ENCODE results near the gene STH. TPM values are rescaled to one million over a fixed set of nuclear protein-coding genes. Genes with fewer than 3 reads are reported as not detected.

Gene STH
- total and polyA plus RNA-seq, 10 of the 15 experiments (the other 5 are each of a cell fraction or from before 2014, with no cell fraction given) = not detected

DNA sequence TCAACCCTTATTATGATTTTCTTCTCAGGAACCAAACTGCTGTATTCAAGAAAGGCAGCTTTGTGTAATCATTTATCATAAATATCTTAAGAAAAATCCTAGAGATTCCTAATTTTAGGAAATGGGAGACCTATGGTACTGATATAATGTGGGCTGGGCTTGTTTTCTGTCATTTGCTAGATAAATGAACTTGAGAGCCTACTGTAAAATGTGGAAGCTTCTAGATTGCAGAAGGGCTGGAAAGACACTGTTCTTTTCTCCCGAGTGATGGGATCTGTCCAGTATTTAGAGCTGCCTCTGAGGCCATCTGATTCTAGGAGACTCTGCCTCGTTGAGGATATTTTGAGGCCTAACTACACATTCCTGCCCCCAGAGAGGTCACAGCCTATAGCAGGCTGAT is 19.9 kb upstream of the STH start:
- no peaks in the 10 kb centered on the region for H3K36me3 ChIP-seq (ENCODE audit: control insufficient read depth in 2 of 2, insufficient read depth in 2 of 2, low read length in 1 of 2)
- ChIA-PET CTCF (no interaction called here), POLR2A (no interaction called here), SMC1A (ENCODE audit: uncharacterized antibody, unreplicated experiment) (no interaction called here), RAD21 (ENCODE audit: unreplicated experiment) (no interaction called here)
- H3K79me2 ChIP-seq (ENCODE audit: control insufficient read depth, insufficient read depth, low read length) = no peaks in the 10 kb centered on the region
- in situ Hi-C loops (cut with MboI) (no loop called here), intact Hi-C loops (cut with micrococcal nuclease; ENCODE audit: unreplicated experiment) (no loop called here)
- WGBS (ENCODE audit: insufficient coverage, insufficient replicate concordance, low lambda C conversion rate, missing lambda C conversion rate) = 0% methylated on average over 2 of the region's 2 CpGs
- H3K9me3 ChIP-seq (replicated peaks; ENCODE audit: control insufficient read depth, insufficient read depth, low read length) = no peaks in the 10 kb centered on the region
- no peak overlapping the region for H3K4me2 ChIP-seq (ENCODE audit: control insufficient read depth, insufficient read depth)
- ATAC-seq = no peak
- TF ChIP-seq MYC (IDR thresholded peaks at IDR 0.05; ENCODE audit: insufficient read depth, insufficient read length, insufficient replicate concordance, low read length, severe bottlenecking) (no peak), SP1 (IDR thresholded peaks at IDR 0.05; ENCODE audit: low read depth, low read length) (no peak), ESRRA (IDR thresholded peaks at IDR 0.05; ENCODE audit: low read length) (no peak), NFYA (IDR thresholded peaks at IDR 0.05; ENCODE audit: borderline replicate concordance, low read depth, low read length) (no peak), MTA3 (IDR thresholded peaks at IDR 0.05; ENCODE audit: borderline replicate concordance, low read length) (no peak), RAD21 (IDR thresholded peaks at IDR 0.05; ENCODE audit: insufficient read depth, low read depth, low read length) (no peak), CHD2 (IDR thresholded peaks at IDR 0.05; ENCODE audit: borderline replicate concordance, low read depth, low read length) (no peak), RFX5 (IDR thresholded peaks at IDR 0.05; ENCODE audit: low read depth, low read length) (no peak), KAT2A (conservative IDR thresholded peaks at IDR 0.05; ENCODE audit: control insufficient read depth, low read depth, low read length) (no peak), ZZZ3 (IDR thresholded peaks at IDR 0.05; ENCODE audit: control insufficient read depth, insufficient read length, low read depth) (no peak), MEF2A (IDR thresholded peaks at IDR 0.05; ENCODE audit: insufficient read depth, low read depth, low read length) (no peak)
- TF ChIP-seq, protein P1, sequence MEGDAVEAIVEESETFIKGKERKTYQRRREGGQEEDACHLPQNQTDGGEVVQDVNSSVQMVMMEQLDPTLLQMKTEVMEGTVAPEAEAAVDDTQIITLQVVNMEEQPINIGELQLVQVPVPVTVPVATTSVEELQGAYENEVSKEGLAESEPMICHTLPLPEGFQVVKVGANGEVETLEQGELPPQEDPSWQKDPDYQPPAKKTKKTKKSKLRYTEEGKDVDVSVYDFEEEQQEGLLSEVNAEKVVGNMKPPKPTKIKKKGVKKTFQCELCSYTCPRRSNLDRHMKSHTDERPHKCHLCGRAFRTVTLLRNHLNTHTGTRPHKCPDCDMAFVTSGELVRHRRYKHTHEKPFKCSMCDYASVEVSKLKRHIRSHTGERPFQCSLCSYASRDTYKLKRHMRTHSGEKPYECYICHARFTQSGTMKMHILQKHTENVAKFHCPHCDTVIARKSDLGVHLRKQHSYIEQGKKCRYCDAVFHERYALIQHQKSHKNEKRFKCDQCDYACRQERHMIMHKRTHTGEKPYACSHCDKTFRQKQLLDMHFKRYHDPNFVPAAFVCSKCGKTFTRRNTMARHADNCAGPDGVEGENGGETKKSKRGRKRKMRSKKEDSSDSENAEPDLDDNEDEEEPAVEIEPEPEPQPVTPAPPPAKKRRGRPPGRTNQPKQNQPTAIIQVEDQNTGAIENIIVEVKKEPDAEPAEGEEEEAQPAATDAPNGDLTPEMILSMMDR (IDR thresholded peaks at IDR 0.05 in 2 of 3, conservative IDR thresholded peaks at IDR 0.05 in 1 of 3; ENCODE audit: control insufficient read depth in 2 of 3, extremely low read depth in 1 of 3, insufficient read depth in 1 of 3, low read depth in 3 of 3, low read length in 3 of 3) = no peak
- TF ChIP-seq, protein P2, sequence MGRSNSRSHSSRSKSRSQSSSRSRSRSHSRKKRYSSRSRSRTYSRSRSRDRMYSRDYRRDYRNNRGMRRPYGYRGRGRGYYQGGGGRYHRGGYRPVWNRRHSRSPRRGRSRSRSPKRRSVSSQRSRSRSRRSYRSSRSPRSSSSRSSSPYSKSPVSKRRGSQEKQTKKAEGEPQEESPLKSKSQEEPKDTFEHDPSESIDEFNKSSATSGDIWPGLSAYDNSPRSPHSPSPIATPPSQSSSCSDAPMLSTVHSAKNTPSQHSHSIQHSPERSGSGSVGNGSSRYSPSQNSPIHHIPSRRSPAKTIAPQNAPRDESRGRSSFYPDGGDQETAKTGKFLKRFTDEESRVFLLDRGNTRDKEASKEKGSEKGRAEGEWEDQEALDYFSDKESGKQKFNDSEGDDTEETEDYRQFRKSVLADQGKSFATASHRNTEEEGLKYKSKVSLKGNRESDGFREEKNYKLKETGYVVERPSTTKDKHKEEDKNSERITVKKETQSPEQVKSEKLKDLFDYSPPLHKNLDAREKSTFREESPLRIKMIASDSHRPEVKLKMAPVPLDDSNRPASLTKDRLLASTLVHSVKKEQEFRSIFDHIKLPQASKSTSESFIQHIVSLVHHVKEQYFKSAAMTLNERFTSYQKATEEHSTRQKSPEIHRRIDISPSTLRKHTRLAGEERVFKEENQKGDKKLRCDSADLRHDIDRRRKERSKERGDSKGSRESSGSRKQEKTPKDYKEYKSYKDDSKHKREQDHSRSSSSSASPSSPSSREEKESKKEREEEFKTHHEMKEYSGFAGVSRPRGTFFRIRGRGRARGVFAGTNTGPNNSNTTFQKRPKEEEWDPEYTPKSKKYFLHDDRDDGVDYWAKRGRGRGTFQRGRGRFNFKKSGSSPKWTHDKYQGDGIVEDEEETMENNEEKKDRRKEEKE (IDR thresholded peaks at IDR 0.05) = no peak
- H2AFZ ChIP-seq (ENCODE audit: control insufficient read depth, low read depth, low read length) = no peak overlapping the region
- no peaks in the 10 kb centered on the region for H3K4me1 ChIP-seq (ENCODE audit: control insufficient read depth, insufficient read depth, low read length)
- H3K27me3 ChIP-seq (replicated peaks in 1 of 2; ENCODE audit: control insufficient read depth in 2 of 2, insufficient read depth in 2 of 2, low read length in 1 of 2) = no peaks in the 10 kb centered on the region; a peak in 2 of 4 replicates
- no peak overlapping the region for H3K9ac ChIP-seq (ENCODE audit: control insufficient read depth, insufficient read depth, low read length)
- no TSS peak for BruUV-seq (replicated peaks)
- H4K20me1 ChIP-seq (ENCODE audit: control insufficient read depth, insufficient read depth) = no peaks in the 10 kb centered on the region
- FAIRE-seq = no peak
- H3K4me3 ChIP-seq = no peak overlapping the region
- DNase-seq (ENCODE audit: low read depth, low spot score) = no peak
- no peak overlapping the region for H3K27ac ChIP-seq (ENCODE audit: control insufficient read depth, insufficient read depth)

All from GM12878 (cell line).